Measurements from ENCODE around the gene C16orf95. TPM values are rescaled to one million over a fixed set of nuclear protein-coding genes. Genes with fewer than 3 reads are reported as not detected.

C16orf95 gene
- total RNA-seq, 2 donors from 2014 or later = 0.91 to 8.0 TPM

- H3K36me3 ChIP-seq = peaks cover 0 to 12% of the 10 kb centered on the region in 2 donors
- WGBS = 84% methylated on average over 9 of the region's 9 CpGs
- intact Hi-C loops (cut with DNase I) = no loop called here
Measured at GRCh38 chr16:87358696-87359095, 41.5 kb upstream of the C16orf95 start.

GRCh38 chr16:87358250-87358649, 41.1 kb upstream of the C16orf95 start:
- TF ChIP-seq POLR2AphosphoS5 (IDR thresholded peaks at IDR 0.05) (no peak), CTCF (IDR thresholded peaks at IDR 0.05) (no peak), POLR2A (IDR thresholded peaks at IDR 0.05) (no peak)
- DNase-seq (ENCODE audit: low spot score) = no peak
- Histone ChIP-seq H3K27ac (no peak overlapping the region), H3K9me3 (no peaks in the 10 kb centered on the region), H3K36me3 (peaks cover 0 to 15% of the 10 kb centered on the region in 2 donors), H3K27me3 (replicated peaks; ENCODE audit: insufficient read depth) (no peaks in the 10 kb centered on the region), H3K4me3 (no peak overlapping the region), H3K4me1 (replicated peaks) (no peaks in the 10 kb centered on the region)
- intact Hi-C loops (cut with DNase I) = no loop called here
- WGBS = 85% methylated on average over 17 of the region's 17 CpGs

More at GRCh38 chr16:87358696-87359095, 41.5 kb upstream of the C16orf95 start:
- Histone ChIP-seq H3K4me1 (replicated peaks) (no peaks in the 10 kb centered on the region), H3K9me3 (no peaks in the 10 kb centered on the region), H3K27ac (no peak overlapping the region), H3K27me3 (replicated peaks; ENCODE audit: insufficient read depth) (no peaks in the 10 kb centered on the region), H3K4me3 (no peak overlapping the region)
- no peak for DNase-seq (ENCODE audit: low spot score)
- no peak for TF ChIP-seq CTCF (IDR thresholded peaks at IDR 0.05)
- TF ChIP-seq POLR2A (IDR thresholded peaks at IDR 0.05) = no peak
- TF ChIP-seq POLR2AphosphoS5 (IDR thresholded peaks at IDR 0.05) = no peak

GRCh38 chr16:87356491-87356853, 39.3 kb upstream of the C16orf95 start:
- no peak overlapping the region for H3K27ac ChIP-seq
- no peaks in the 10 kb centered on the region for H3K9me3 ChIP-seq
- no peaks in the 10 kb centered on the region for H3K4me1 ChIP-seq (replicated peaks)
- H3K27me3 ChIP-seq (replicated peaks; ENCODE audit: insufficient read depth) = no peaks in the 10 kb centered on the region
- intact Hi-C loops (cut with DNase I) = no loop called here
- no peak overlapping the region for H3K4me3 ChIP-seq
- no peak for TF ChIP-seq POLR2A (IDR thresholded peaks at IDR 0.05)
- no peak for TF ChIP-seq CTCF (IDR thresholded peaks at IDR 0.05)
- no peak for TF ChIP-seq POLR2AphosphoS5 (IDR thresholded peaks at IDR 0.05)
- peaks cover 0 to 15% of the 10 kb centered on the region in 2 donors for H3K36me3 ChIP-seq
- DNase-seq (ENCODE audit: low spot score) = no peak
- WGBS = 91% methylated on average over 8 of the region's 8 CpGs

GRCh38 chr16:87353613-87354012, 36.4 kb upstream of the C16orf95 start:
- Histone ChIP-seq H3K9me3 (no peaks in the 10 kb centered on the region), H3K36me3 (peaks cover 0 to 4% of the 10 kb centered on the region in 2 donors), H3K27me3 (replicated peaks; ENCODE audit: insufficient read depth) (no peaks in the 10 kb centered on the region), H3K4me3 (no peak overlapping the region), H3K4me1 (replicated peaks) (no peaks in the 10 kb centered on the region), H3K27ac (no peak overlapping the region)
- no peak for DNase-seq (ENCODE audit: low spot score)
- no peak for TF ChIP-seq POLR2AphosphoS5 (IDR thresholded peaks at IDR 0.05)
- TF ChIP-seq CTCF (IDR thresholded peaks at IDR 0.05) = no peak
- TF ChIP-seq POLR2A (IDR thresholded peaks at IDR 0.05) = no peak
- intact Hi-C loops (cut with DNase I) = no loop called here
- 94% methylated on average over 17 of the region's 17 CpGs for whole genome bisulfite sequencing

- no peaks in the 10 kb centered on the region for H3K4me1 ChIP-seq (replicated peaks)
- no peak overlapping the region for H3K27ac ChIP-seq
- no peaks in the 10 kb centered on the region for H3K27me3 ChIP-seq (replicated peaks; ENCODE audit: insufficient read depth)
- H3K36me3 ChIP-seq = peaks cover 0 to 4% of the 10 kb centered on the region in 2 donors
- no peak for TF ChIP-seq CTCF (IDR thresholded peaks at IDR 0.05)
- TF ChIP-seq POLR2AphosphoS5 (IDR thresholded peaks at IDR 0.05) = no peak
- no peak for TF ChIP-seq POLR2A (IDR thresholded peaks at IDR 0.05)
- no peaks in the 10 kb centered on the region for H3K9me3 ChIP-seq
- intact Hi-C loops (cut with DNase I) = no loop called here
- DNase-seq (ENCODE audit: low spot score) = no peak
- WGBS = 93% methylated on average over 15 of the region's 15 CpGs
- H3K4me3 ChIP-seq = no peak overlapping the region
Measured at GRCh38 chr16:87352818-87353217, 35.6 kb upstream of the C16orf95 start.

Data from prostate gland (tissue), 2 donors.